Measurements from ENCODE around the gene AP3S2.
"Not testable (repeated sequence)": the region's sequence is repeated elsewhere in the genome, so short reads cannot be mapped to it uniquely, and the experiment has no call there.

AP3S2 gene

DNA sequence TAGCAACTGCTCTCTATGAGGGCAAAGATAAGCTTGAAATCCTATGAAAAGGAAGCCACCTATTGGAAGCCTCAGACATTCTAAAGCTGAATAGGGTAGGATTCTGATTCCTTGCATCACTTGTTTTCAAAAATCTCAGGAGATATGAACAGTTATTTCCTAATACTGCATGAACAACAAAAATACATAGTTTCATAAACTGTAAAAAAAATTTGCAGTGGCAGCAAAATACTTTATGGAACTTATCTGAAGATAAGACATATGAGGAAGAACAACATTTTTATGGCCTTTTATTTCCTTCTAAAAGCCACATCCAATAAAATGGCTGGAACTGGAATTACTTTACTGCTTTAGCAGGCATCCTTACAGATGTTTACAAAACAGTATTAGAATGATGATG is 29.9 kb downstream of the AP3S2 start:
- DNase-seq = no peak

DNA sequence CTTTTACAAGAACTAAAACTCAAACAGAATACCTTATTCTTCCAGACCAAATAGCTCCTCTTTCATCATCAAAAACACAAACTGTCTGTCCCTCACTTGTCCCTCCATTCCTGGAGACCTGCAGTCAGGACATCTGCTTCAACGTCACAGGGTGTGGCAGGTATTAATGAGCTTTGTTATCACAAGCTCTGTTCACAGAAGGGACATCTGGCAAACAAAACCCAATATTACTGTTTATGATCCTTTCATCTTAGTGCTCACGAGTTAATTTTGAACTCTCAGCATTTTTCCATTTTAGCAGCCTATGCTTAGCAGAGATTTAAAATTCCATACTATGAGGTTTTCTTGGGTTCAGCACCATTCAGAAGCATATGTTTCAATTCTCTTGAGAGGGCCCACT is 32.9 kb downstream of the AP3S2 start:
- DNase-seq = no peak

DNA sequence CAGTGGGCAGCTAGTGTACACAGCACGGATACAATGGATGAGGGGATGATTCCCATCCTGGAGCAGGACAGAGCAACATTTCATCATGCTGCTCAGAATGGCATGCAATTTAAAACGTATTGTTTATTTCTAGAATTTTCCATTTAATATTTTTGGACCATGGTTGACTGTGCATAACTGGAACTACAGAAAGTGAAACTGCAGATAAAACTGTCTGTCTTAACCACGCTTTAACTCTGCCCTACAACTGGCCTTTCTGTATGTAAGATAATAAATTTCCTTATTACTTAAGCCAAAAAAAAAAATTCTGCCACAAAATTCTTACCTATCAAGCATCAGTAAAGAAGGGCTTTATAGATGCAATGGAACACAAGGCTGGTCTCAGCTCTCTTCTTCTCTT is 33.4 kb downstream of the AP3S2 start:
- no peak for DNase-seq

DNA sequence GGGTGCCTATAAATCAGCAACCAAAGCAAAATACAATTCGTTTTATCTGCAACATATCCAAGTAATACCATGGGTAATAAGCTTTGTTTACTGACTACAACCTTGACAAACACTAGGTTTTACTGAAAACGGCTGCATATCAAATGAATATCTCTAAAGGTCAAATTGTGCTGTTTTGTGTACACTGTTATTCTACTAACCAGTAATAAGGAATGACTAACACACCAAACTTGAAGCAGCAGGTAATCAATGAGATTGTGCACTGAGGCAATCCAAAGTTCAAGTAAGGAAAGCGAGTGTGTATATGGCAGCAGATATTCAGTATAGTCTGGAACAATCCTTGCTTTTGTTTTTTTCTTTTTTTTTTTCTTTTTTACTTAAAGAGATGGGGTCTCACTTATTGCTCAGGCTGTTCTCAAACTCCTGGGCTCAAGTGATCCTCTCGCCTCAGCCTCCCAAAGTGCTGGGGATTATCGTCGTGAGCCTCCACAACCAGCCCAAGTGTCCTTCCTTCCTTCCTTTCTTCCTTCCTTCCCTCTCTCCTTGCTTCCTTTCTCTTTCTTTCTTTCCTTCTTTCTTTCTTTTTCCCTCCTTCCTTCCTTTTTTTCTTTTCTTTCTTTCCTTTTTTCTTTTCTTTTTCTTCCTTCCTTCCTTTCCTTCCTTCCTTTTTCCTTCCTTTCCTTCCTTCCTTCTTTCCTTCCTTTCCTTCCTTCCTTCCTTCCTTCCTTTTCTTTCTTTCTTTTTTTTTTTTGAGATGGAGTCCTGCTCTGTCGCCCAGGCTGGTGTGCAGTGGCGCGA is 34.9 kb downstream of the AP3S2 start:
- DNase-seq = no peak

DNA sequence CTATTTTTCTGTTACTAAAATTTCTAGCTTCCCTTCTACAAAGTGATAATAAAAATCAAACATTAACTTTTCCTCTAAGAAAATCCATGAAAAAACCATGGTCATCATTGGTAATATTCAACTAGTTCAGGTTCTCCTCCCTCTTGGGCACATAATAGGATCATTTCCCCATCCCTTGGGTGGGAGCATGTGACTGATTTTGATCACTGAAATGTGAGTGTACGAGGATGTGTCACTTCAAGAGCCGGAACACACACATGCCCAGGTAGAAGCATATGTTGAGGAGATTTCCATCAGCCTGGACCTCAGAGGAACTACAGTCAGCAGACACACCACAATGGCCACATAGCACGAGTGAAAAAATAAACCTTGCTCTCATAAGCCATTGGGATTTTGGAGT is 36.1 kb downstream of the AP3S2 start:
- no peak for DNase-seq

DNA sequence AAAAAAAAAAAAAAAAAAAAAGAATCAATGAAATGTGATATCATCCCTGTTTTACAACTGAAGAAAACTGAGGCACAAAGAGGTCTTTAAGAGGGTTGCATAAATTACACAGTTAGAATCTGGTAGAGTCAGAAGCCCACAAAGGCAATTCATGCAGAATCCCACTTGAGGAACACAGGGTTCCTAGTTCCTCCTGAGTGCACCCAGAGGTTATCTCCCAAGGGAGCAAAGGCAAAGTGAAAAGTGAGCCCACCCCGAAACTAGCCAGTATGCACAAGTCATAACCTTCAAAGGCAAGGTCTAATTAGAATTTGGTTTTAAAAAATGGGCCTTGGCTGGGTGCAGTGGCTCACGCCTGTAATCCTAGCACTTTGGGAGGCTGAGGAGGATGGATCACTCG is 37.8 kb downstream of the AP3S2 start:
- no peak for DNase-seq

DNA sequence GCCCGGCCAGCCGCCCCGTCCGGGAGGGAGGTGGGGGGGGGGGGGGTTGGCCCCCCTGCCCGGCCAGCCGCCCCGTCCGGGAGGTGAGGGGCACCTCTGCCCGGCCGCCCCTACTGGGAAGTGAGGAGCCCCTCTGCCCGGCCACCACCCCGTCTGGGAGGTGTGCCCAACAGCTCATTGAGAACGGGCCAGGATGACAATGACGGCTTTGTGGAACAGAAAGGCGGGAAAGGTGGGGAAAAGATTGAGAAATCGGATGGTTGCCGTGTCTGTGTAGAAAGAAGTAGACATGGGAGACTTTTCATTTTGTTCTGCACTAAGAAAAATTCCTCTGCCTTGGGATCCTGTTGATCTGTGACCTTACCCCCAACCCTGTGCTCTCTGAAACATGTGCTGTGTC is 38.9 kb downstream of the AP3S2 start:
- not testable (repeated sequence) for DNase-seq

DNA sequence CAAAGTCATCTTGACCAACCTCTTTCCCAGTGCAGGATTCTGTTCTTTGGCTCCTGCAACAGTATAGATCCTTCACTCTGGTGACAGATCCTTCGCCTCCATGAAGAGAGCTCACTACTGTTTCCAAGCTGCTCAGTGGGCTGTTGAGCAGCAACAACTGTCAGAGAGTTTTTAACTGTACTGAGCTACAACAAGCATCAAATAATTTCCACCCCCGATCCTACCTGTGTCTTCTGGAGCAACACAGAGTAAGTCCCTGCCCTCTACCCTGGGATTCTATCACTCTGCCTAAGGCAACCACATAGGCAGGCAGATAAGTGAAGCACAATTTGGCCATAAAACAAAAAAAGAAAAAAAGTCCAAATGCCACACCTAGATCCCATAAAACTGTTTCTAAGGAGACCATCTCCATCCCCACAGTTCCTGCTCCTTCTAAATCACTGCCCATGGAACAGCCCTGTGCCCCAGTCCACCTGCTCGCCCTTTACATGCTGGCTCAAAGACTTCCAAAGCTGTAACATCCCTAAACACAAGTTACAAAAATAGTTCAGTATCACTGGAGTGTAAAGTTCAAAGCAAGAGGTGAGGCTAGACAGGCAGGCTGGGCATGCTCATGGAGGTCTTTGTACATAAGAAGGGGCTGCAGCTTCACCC is 41.3 kb downstream of the AP3S2 start:
- DNase-seq = no peak

DNA sequence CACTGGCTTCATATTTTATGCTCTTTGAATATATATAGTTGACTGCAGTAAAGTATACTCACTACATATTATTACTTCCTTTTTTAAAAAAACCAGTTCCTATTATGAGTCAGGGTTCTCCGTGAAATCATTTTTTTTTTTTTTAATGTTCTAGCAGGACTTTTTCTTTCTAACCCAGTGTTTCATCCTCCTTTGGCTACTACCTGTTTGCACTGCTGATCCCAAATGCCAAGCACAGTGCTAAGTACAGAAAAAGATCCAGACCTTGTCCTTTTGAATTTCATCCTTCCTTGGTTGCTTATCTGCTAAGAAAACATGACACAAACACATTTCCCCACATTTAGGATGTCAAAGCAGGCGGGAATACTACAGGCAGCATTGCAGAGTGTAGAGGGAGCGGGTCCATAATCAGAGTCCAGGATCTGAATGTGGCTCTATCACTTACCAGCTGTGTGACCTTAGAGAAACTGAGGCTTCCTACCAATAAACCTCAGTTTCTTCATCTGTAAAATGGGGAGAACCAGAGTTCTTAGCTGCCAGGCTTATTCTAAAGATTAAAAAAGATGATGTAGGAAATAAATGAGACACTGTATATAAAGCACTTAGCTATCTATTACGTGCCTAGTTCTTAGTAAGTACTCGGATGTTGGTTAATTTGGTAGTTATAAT is 42.0 kb downstream of the AP3S2 start:
- DNase-seq = no peak

DNA sequence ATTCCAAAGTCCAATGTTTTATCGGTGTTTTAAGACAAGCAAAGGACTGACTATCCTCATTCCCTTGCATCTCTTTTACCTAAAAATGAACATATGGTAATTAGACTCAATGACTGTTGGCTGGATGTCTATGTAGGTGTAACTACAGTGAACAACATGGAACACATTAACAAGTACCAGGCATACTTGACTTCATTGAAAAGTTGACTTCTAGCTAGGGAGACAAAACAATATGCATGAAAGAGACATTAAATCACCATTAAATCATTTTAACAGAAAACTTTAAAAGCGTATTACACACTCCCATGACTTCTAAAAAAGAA is 44.9 kb downstream of the AP3S2 start:
- no peak for DNase-seq

DNA sequence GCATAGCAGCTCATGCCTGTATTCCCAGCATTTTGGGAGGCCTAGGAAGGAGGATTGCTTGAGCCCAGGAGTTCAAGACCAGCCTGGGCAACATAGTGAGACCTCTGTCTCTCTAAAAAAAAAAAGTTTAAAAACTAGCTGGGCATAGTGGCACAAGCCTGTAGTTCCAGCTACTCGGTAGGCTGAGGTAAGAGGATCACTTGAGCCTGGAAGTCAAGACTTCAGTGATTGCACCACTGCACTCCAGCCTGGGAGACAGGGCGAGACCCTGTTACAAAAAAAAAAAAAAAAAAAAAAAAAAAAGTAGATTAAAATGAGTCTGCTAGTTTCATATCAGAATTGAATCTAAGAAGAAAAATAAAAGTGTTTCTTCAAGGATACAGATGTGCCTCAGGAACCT is 46.7 kb downstream of the AP3S2 start:
- DNase-seq = no peak

DNA sequence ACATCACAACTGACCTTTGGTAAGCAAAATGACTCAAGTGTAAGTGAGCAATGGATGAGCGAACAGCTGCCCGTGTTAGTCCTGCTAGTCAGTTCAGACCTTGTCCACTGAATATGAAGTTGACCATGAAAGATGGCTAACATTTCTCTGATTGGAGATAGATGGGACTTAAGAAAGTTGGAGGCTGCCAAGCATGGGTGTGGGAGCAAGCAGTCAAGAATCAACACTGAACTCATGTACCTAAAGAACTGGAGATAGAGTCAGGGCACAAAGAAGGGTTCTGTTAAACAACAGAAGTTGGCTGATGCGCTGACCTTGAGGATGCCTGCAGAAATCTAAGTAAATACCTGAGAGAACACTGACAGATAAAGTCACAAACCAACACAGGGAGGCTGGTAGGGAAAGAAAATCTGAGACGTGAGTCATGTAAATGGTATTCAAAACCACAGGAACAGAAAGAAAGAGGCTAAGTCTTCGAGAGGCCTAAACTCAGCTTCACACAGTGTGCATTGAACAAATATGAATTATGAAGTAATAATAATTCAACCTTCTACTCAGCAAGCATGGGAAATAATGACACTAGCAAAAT is 48.4 kb downstream of the AP3S2 start:
- DNase-seq = no peak

DNA sequence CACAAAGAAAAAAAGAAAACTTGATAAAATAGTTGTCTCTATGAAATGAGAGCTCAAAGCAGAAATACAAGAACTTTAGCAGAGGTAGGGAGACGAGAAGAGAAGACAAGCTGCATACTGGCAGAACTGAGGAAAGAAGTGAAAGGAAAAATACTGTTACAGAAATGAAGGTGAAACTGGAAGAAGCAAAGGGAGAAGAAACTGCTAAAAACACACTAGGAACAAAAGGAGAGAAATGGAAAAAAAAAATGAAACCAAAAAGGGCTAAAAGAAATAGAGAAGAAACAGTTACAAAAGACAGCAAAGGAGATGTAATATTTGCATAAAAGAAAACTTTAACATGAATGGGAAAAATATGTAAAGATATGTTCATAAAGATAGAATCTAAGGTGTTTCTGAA is 51.8 kb downstream of the AP3S2 start:
- DNase-seq = no peak

DNA sequence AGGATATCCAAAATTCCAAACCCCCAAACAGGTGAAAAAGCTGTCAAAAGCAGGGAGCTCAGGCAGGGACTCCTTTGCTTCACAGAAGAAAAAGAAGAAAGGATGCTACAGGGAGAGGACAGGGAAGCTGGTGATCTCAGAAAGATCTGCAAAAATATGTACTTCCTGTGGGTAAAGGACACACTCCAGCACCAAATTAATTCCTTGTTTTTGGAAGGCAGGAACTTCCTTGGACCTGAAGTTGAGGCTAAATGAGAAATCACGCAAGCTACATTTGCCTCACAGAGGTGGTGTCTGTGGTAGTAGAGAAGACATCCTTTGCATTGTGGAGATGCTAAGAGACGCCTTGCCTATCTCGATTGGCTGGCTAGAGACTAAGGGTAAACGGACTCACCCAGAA is 52.5 kb downstream of the AP3S2 start:
- no peak for DNase-seq

DNA sequence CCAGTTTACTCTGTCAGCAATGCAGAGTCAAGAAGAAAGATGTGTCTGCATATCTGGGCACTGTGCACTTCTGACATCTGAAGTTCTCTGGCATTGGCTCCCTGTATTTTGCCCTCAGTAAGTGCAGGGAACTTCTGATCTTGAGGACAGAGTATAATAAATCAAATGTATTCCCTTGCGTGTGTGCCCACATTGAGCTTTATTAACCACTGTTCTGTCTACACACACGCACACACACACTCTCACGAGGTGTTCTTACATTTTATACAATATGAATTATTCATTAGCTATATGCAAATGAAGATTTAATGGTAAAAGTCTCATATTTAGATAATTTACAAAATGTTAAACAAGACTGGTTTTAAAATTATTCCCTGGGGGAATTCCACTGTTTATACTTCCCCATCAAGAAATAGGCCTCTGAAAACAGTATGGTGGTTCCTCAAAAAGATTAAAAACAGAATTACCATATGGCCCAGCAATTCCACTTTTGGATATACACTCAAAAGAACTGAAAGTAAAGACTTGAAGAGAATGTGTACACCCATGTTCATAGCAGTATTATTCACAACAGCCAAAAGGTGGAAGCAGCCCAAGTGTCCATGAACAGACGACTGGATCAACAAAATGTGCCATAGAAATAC is 54.5 kb downstream of the AP3S2 start:
- no peak for DNase-seq

DNA sequence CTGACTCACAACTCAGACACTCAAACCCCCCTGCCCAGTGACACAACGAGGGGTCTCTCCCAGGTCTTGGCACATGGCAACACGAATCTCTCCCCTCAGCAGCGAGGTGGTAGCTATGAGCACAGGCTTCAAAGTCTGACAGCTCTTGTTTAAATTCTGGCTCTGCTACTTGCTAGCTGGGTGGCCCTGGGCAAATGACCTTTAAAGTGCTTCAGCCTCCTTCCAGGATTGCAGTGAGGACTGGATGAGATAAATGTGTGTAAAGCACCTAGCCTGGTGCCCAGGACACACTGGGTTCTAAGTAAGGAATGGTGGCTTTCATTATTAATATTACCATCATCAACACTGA is 56.0 kb downstream of the AP3S2 start:
- no peak for DNase-seq

DNA sequence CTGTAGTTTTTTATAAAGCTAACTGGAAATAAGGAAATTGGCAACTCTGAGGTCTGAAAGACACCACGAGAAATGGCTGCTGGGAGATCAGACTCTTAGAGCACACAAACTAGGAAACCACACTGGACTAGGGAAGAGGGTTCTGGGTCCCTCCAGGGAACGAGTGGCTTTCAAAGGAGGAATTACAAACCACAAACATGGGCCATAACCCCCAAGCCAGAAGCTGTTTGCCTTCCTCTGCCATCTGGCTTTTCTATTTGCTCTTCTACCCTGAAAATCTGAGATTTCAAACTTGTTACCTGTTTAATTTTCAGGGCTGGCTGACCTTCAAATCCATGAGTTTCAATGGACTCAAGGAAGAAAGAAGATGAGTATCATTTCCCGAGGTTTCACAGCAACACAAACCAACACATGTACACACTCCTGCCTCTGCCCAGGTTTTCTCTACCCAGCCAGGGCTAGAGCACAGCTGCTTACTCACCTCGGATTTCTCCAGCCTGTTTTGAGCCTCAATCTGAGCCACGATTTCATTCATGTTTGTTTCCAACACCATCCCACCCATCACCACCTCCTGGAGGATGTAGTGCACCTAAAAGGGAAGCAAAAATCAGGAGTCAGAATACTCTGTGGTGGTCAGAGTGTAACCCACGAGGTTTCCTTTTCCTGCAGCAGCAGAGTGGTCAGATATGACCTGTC is 56.5 kb downstream of the AP3S2 start:
- no peak for DNase-seq

DNA sequence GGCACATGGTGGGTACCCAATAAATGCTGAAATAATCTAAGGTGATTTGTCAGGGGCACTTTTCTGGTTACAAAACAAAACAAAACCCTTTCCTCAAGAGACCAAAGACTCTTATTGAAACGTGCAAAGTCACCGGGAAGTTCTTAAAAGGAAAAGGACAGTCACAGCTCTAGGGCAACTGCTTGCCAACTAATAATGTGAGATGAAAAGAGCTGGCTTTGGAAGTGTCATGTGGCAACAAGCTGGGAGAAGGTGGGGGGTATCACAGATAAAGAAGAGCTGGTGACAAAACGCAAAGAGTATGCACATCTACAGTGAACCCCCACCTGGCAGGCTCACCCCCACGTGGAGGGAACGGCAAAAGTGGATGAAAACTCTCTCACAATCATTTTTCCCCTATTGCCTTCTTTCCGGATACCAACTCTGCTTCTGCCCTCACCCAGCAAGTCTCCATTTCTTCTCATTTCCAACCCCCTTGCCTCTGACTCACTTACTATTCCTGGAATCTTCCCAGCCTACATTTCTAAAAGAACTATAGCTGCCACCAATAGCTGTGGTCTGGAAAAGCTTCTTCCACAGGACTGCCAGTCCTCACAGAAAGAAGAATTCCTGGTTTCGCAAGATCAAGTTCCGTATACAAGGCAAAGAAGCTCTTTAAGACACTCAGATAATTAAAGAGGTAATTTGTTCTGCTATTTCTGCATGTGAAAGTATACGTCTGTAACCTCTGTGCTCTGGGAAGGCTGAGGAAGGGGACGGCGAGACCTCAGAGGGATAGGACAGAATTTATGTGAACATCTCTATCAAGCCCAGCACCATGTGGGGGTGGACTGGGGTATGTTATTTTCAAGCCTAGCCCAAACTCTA is 57.3 kb downstream of the AP3S2 start:
- no peak for DNase-seq

DNA sequence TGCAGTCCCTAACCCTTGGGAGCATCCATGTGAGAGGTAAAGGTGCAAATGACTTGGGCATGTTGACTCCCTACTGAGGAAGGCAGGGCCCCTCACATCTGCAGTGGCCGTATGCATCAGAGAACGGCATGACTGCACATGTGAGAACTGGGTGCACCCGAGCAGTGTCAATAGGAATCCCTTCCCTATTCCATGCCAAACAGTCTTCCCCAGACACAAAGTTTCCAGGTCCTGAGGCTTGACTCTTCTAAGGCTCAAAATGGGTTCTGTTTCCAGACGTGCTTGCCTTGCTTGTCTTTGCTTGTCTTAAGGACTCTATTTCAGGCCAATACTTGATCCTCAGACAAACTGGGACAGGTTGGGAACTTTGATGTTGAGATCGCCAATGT is 58.6 kb downstream of the AP3S2 start:
- no peak for DNase-seq

DNA sequence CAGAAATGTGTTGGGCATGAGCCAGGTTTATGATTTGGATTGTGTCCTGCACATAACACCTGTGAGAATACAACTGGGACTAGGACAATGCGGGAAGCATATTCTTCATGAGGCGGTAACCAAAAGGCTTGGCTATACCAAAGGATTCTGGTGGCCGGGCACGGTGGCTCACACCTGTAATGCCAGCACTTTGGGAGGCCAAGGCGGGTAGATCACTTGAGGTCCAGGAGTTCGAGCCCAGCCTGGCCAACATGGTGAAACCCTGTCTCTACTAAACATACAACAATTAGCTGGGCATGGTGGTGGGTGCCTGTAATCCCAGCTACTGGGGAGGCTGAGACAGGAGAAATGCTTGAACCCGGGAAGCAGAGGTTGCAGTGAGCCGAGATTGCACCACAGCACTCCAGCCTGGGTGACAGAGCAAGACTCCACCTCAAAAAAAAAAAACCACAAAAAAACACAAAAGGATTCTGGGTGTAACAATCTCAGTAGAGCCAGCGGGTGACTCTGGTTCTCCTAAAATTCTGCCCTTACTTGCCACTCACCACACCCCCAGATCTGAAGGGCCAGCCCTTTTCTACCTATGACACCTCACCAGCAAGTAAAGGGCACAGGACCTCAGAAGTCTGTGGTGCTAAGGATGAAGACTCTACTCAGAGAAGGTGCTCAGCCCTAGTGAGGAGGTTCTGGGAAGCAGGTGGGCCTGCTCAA is 59.2 kb downstream of the AP3S2 start:
- DNase-seq = not testable (repeated sequence)

DNA sequence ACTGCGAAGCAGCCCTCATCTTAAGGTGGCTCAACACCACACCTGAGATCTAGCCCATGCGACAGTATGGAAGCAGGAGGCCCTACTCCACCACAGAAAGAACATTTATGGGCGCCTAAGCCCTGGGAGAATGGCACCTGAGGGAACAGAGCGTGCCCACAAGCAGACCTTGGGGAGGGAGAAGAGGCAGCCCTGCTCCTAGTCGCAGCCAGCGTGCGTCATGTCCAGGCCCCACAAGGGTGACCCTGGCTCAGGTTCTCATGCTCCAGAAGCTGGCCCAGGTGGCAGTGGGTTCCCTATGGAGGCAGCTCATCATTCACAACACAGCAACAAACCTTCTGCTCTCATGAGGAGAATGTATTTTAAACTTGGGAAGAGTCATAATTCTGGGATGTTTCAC is 59.8 kb downstream of the AP3S2 start:
- DNase-seq = no peak

Measured in NCI-H1694 (cell line).